GM18508 (cell line): Measurements from ENCODE around the gene KIF3A.

Experiments
- ATAC-seq: cut with Tn5 transposase; IDR thresholded peaks from one replicate; pipeline ENCODE4 v1.9.1; 2021; ENCODE audit warnings: moderate number of reproducible peaks; ENCODE audit not compliant: insufficient read depth, unreplicated experiment

The KIF3A gene

DNA sequence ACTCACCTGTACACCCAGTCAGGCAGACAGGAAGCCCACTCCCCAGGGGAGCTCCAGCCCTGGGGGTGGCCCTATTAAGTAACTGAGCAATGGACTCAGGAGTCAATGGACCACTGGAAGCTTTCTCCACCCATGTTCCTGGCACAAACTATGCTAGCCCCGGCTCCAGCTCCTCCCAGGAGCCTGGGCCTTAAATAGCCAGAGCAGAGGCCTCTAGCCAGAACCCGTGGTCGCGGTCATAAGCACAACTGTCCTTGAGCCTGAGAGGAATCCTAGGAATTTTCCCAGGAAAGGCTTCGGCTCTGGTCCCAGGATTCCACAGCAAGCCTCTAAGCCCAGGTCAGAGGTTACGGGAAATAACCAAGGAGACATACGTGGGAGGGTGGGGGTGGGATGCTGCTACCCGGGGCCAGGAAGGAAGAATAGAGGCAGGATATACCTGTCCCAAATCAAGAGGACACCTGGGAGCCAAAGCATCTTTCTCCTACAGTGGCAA lies 34.2 kb upstream of the KIF3A start:
- ATAC-seq: no peak

DNA sequence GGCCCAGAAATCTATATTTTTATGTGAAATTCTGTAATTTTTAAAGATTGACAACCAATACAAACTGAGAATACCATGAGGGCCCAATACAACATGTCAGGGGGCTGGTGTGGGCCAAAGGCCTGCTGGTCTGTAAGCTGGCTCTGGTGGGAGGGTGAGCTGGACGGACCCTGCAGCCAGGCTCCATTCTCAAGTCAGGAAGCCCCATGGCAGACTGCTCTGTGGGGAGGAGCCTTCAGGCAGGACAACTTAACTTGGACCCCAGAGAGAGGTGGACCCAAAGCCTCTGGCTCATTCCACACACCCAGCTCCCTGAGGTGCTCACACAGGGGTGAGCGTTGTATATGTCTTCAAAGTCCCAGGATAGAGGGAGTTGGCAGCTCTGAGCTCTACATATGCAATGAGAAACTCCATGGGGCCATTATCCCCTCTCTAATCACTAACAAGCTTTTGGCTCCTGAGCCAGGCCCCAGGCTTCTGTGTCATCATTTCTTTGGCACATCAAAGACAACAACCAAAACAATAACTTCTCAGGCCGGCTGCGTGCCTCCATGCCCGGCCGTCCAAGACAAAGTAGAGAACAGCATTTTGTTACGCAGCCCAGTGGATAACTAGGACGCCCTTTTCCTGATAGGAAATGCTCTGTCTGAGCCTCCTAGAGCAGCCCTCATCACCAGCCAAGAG lies 33.3 kb upstream of the KIF3A start:
- no peak for ATAC-seq

DNA sequence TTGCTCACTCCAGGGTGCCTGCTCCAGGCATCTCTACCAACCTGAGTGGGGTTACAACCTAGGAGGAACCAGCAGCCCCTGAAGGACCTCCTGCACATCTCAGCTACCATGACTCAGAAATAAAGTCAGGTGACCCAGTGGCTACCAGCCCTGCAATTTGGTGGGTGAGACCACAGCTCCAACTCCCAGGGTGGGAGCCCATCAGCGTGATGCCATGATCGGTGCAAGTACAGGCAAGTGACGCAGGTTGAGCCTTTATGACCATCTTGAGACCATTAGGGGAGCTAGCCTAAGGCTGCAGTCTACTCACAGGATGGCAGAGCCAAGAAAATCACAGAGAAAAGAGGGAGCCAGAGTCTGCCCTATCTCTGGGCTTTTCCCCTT lies 31.1 kb upstream of the KIF3A start:
- ATAC-seq: no peak

DNA sequence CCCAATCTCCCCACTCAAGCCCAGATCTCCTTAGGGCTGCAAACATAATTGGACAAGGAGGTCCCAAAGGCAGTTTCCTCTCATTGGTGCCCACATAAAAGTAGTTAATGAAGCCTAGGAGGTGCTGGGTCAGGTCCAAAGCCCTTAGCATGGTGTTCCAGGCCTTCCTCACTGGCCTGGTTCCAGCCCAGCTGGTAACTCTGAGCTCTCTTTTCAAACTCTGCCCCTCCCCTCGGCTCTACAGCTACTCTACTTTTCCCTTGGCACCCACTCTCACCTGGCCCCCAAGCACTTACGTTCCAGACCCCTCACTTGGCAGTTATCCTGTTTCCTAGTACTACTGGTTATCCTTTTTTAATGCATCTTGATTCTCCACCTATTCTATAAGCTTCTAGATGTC lies 29.8 kb upstream of the KIF3A start:
- ATAC-seq: no peak

DNA sequence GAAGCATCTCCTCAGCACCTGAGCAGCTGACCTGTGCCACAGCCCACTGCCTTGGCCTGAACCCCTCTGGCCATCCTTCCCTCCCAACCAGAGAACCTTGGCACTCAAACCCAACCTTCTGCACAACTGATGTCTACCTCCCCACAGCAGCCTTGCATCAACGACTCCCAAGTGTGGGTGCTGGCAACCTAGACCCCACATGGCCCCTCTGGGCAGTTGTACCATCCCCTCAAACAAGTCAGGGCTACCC lies 29.4 kb upstream of the KIF3A start:
- no peak for ATAC-seq

DNA sequence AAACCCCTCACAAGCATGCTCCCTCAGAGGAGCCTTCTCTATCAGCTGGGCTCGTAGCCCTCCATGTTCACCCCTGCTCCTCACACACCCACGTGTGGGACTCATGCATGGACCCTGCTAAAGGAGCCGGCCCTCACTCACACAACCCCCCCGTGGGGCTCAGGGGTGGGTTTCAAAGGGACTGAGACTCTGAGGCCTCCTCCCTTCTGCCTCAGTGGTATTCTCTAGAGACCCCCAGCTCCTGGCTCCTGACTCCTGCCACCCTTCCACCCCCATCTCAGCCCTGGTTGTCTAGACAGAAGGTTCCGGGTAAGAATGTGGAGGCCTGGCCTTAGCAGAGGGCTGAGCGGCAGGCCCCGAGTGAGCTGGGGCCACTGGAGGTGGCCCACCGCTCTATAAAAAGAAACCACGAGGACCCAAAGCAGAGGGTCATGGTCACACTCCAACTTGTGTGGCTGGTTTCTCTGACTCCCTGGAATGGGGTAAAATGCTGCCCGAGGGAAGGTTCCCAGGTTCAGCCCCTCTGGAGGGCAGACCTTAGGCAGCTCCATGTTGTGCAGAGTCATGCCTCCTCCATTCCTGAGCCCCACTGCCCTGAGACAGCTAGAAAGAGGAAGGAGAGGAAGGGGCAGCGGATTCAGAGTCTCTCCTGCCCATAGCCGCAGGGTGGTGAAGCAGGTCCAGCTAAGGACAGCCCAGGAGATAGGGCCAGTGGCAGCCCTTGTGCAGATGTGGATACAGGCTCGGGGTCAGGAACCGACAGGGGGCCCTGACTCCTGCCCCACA lies 28.9 kb upstream of the KIF3A start:
- ATAC-seq: no peak

DNA sequence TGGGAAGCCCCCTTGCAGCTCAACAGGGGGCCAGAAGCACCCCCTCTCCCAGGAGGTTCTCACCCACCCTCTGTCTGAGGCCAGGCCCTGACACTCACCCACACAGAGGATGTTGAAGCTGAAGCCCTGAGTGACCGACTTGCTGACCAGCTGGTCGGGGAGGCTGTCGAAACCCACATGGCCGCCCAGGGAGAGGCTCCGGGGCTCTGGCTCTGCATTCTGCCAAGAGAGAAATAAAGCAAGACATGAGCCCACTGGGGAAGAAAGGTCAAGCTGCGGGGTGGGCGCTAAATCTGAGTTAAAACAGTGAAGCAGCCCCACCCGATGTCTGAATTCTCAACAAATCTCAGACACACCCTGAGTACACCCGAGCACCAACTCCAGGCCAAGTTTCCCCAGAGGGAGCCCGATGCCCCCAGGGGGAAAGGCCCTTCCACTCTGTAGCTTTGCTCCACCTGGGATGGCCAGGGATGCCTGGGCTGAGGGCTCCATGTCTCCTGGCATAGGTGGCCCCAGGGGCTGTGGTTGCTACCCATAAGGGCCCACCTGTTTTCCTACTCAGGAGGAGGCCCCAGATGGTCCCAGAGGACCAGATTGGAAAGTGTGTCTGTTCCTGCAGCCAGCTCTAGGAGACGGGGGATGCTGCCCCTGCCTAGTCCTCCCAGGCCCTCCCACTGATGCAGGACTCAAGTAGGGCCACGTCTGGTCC lies 28.1 kb upstream of the KIF3A start:
- ATAC-seq: no peak

DNA sequence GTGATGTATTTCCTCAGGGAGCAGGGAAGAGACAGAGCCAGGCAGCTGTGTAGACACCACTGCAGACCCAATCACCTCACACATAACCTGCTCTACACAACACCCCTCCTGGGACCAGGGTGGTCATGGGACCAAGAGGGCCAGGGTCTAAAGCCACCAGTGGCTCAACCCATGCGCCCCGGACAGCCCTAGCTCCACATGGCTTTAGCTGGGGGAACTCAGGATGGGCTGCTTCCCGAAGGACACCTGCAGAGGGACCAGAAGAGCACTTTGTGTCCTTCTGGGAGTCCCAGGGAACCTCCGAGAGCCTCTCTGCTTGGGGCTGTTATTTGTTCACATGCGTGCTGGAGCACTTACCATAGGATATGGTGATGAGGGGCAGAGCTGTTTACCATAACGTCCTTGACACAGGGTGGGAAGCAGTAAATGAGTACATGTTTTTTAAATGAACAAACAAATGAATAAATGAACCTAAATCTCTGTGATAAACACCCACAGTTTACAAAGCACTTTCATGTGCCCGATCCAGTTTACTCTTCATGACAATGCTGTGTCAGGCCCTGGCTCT lies 27.4 kb upstream of the KIF3A start:
- no peak for ATAC-seq

DNA sequence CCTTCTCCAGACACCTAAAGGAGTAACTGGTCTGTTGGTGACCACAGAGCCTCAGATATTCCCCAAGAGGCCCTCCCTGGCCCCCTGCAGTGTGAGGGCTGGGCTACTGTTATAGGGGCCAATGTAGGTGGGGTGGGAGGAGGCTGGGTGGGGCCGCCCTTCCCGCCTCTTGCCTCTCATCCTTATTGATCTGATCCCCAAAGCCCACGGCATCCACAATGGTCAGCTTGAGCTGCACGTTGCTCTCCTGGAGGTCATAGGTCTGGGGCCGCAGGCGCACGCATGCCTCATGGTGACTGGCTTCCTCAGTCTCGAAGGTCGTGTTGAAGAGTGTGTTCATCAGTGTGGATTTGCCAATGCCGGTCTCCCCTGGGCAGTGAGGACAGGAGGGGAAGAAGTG lies 26.7 kb upstream of the KIF3A start:
- no peak for ATAC-seq

DNA sequence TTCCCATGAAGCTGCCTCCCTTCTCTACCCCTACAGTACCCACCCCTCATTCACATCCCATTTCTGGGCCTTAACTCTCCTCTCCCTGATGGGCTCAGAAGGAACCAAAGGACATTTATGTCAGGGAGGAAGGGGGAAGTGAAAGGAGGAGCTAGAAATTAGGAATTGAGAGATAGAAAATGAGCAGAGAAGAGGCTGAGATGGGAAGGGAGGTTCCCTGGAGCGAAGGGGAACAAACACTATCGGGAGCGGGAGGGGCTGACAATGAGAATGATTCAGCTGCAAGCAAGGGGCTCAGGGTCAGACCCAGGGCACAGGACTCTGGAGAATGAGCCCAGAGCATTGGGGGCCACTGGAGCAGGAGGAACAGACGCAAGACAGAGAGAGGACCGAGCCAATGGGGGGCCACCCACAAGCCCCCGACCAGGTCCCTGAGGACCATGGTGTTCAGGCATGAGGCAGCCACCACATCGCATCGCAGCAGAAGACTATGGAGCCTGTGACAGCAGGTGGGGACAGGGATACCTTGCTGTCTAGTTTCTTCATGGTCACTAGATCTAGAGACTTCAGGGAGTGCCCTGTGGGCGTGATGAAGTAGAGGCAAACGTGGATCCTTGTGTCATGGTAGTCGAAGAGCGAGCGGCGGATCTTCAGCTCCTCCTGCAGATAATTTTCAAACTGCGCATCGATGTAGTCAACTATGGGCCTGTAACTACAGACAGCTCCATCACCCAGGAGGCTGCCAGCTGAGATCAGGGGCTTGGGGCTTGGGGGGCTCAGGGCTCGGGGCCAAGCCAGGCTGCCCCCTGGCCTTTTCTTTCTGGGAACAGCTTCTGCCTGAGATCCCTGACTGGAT lies 26.1 kb upstream of the KIF3A start:
- no peak for ATAC-seq

DNA sequence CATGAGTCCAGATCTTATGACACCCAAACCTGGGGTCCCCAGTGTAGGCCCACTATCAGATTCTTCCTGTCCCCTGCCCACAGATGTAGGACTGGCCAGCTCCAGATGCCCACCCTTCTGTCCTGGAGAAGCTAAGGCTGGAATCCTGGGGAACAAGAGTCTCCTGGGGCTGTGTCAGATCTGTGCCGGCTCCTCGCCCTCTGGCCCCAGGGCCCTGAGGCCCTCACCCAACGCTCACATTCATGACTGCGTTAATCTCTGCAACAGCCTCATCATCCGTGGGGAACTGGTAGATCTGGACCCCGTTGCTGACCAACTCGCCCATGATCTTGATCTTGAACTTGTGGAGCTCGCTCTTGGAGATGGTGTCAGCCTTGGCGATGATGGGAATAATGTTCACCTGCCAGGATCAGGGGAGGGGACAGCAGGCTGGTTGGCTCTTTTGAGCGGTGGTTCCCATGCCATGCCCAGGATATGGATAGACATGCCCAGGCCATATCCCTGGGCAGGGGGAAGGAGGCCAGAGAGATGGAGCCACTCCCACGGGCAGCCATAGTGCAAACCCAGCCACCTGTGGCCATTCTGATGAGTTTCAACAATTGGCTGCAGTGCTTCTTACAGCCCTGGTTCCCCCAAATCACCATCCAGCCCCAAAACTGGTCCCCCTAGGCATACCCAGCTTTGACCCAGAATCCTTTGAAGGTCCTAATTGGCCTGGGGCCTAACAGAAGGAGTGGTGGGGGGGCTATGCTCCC lies 25.1 kb upstream of the KIF3A start:
- ATAC-seq: no peak

DNA sequence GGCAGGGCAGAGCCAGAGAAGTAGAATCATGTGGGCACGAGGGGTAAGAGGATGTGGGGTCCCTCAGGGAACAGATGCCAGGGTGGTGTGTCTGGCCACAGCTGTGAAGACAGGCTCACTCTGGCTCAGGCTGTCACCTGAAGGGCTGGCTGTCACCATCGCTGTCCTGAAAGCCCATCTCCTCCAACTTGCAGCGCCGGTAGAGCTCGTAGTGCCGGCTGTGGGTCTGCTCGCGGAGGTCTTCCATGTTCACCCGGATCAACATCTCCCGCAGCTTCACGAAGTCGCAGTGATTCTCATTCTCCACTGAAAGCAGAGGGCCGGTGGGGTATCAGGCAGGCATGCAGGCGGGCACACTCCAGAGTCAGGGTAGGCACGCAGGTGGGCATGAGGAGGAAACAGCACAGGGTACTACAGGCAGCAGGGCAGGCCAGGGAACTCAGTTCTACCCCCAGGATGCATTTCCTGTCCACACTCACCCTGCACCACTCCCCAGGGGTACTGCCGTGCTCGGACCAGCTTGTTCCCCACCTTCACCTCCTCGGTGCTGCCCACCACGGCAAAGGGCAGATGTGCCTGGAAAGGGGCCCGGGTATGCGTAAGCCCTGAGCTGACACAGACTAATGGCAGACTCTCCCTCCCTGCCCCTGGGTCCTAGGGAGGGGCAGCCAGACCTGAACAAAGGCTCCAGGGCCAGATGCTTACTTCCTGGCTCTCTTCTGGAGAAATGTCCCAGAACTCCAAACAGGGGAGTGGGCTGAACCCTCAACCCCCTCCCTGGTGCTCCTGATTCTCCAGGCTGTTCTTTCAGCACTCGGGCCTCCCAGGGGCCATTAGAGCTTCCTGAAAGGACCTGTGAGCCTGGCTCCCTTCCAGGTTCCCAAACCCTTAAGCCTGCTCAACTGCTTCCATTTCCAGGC lies 24.2 kb upstream of the KIF3A start:
- no peak for ATAC-seq

DNA sequence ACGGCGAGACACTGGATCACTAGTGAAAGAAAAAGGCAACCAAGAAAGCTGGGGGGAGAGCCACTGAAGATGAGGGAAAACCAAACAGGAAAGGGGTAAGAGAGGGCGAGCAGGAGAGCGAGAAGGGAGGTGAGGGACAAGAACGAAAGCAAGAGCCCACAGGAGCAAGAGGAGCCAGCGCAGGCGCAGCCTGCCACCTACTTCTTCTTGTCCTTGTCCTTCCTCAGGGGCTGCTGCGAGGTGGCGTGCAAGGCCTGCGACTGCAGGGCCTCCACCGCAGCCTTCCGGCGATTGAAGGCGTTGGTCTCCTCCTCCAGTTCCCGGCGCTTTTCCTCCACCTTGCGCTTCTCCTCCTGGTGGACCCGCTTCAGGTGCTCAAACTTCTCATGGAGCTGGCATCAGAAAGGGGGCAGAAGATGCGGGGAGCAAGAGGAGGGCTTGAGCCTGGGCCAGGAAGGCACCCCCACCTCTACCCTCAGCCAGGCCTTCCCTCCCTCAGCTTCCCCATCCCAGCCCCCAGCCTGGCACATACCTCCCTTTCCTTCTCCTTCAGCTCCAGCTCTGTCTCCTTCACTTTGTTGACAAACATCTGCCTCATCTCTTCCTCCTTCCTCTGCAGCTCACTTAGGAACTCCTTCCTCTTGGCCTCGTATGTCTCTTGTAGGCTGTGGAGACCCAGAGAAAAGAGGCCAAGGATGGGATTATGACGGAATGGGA lies 23.4 kb upstream of the KIF3A start:
- no peak for ATAC-seq

DNA sequence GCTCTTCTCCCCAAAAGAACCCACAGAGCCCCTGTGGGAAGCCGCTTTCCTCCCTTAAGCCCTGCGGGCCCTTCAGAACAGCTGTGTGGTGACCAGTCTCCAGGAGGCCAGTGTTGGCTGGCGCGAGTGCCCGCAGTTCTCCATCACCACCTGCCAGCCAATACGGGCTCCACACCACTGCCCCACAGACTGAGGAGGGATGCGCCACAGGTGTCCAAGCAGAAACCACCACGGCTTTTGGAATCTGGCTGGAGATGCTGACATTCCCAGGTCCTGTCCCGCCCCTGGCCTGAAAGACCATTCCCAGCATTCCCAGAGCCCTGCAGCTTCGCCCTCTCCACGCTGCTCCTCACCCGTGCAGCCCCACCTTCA lies 22.7 kb upstream of the KIF3A start:
- ATAC-seq: no peak

DNA sequence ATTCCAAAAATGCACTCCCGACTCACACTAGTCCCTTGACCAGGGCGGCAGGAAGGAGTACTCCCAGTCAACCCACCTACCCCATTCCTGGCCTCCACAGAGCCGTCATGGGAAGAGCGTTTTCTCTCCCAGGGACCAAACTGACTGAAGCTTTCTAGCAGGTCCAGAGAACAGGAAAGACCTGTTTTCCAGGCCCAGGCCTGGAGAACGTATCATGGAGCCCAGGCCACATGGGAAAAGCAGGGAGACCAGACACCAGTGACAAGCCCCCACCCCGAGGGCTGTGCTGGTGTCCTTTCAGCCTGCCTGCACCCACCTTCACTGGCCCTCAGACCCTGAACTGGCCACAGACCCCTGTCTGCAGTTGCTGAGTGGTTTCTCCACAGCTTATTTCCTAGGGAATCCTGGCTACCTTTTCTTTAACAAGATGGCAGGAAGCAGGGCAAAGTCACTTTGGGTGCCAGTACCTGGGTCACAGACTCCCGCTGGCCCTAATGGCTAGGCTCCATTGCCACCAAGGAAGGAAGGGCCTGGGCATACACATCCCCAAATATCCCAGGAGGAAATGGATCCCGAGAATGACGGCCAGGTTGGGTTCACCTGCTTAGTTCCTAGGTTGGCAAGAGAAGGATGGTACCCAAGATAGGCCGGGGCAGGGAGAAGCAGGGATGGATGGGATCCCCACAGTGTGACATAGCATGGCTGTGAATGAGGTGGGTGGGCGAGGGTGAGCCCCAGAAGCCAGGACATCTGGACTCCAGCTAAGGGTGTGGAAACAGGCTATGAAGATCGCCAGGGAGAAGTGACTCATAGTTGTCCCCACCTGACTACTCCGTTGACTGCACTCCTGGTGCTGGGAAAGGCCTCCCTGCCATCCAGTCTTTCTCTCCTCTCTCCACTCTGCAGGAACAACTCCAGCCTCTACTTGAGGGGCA lies 22.0 kb upstream of the KIF3A start:
- ATAC-seq: no peak

DNA sequence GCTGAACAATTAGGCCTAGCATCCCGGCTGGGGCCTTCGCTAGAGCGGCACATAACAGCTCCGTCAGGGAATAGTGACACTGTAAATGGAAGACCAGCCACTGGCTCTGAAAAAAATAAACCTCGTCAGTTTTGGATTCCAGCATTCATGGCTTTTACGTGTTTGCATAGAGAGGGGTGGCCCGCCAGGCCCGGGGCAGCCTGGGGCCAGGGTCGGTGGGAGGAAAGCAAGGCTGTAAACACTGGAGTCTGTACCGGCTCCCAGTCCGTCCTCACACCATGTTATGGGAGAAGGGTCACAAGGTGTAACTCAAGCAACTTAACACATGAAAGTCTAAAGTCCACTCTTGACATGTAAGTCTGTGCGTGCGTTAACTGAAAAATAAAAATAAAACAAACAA lies 21.1 kb upstream of the KIF3A start:
- ATAC-seq: no peak

DNA sequence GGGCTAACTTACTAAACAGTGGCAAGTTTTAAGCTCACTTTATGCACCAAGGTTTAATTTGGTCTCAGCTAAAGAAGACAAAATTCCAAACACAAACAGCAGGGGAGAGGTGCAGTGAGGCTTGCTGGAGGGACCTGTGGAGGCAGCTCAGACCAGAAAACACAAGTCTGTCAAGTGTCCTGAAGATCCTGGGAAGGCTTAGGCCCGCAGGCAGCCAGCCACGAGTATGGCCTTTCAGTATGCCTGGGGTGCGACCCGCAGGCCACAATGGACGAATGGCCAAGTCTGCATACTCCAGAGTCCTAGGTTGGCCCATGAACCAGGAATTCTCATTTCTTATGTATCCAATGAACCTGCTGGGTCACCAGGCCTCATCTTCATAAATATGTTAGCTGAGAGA lies 19.2 kb upstream of the KIF3A start:
- no peak for ATAC-seq
